NOMO-1 (cell line): Measurements from ENCODE around the gene RBSN.

ENCODE experiments used
- DNase-seq, 2 experiments: peaks; one replicate each; lab custom pipeline; 2025; ENCODE audit not compliant: unreplicated experiment in 2 of 2; lab: John Stamatoyannopoulos, UW

The RBSN gene

GRCh38 chr3:15102256-15102655 is 3.3 kb upstream of the RBSN start:
- no peak for DNase-seq

GRCh38 chr3:15099364-15100098 is 583 bp upstream of the RBSN start:
- DNase-seq = no peak

GRCh38 chr3:15097891-15098290 is 1.1 kb downstream of the RBSN start:
- DNase-seq = peak; percentile 74 to 75

- no peak for DNase-seq
These were observed 2.9 kb downstream of the RBSN start for GRCh38 chr3:15096046-15096445.

- no peak for DNase-seq
These were observed 4.6 kb downstream of the RBSN start for GRCh38 chr3:15094187-15094875.

- DNase-seq = no peak
These were observed 6.3 kb downstream of the RBSN start for GRCh38 chr3:15092686-15093085.

GRCh38 chr3:15091575-15091974 is 7.4 kb downstream of the RBSN start:
- no peak for DNase-seq

- DNase-seq = no peak
These were observed 9.7 kb downstream of the RBSN start for GRCh38 chr3:15089201-15089600.

- no peak for DNase-seq
These were observed 12.2 kb downstream of the RBSN start for GRCh38 chr3:15086699-15087098.

- no peak for DNase-seq
These were observed 12.7 kb downstream of the RBSN start for GRCh38 chr3:15086263-15086662.

GRCh38 chr3:15083252-15083651 is 15.7 kb downstream of the RBSN start:
- no peak for DNase-seq

- peak; percentile 48 to 57 for DNase-seq
These were observed 16.8 kb downstream of the RBSN start for GRCh38 chr3:15081960-15082664.

GRCh38 chr3:15079091-15079490 is 19.9 kb downstream of the RBSN start:
- no peak for DNase-seq

GRCh38 chr3:15074500-15074899 is 24.4 kb downstream of the RBSN start:
- DNase-seq = no peak

GRCh38 chr3:15071699-15072098 is 27.2 kb downstream of the RBSN start:
- peak; percentile 28 to 62 for DNase-seq

GRCh38 chr3:15069441-15069840 is 29.5 kb downstream of the RBSN start:
- DNase-seq = no peak

- DNase-seq = no peak
These were observed 32.5 kb downstream of the RBSN start for GRCh38 chr3:15066467-15066866.

- no peak for DNase-seq
These were observed 33.4 kb downstream of the RBSN start for GRCh38 chr3:15065550-15066007.

- peak; percentile 88 to 92 for DNase-seq
These were observed 34.0 kb downstream of the RBSN start, which contains the start of gene MRPS25 for GRCh38 chr3:15064835-15065549. MRPS25 (minus strand) TSS chr3:15065315; CDS start chr3:15065194, 121 bp downstream.

- peak; percentile 13 to 21 for DNase-seq
These were observed 34.6 kb downstream of the RBSN start for GRCh38 chr3:15064299-15064834.
